ENCODE results near the gene VAT1L. TPM values are rescaled to one million over a fixed set of nuclear protein-coding genes. Genes with fewer than 3 reads are reported as not detected.

The VAT1L gene
- total RNA-seq, 1 experiment from 2014 or later: 33.8 TPM

- H3K23ac ChIP-seq (ENCODE audit: insufficient read length, low read depth, low read length): no peak overlapping the region
- no peak overlapping the region for H2BK5ac ChIP-seq (ENCODE audit: insufficient read length, low read length)
- no peak for TF ChIP-seq CTCF (conservative IDR thresholded peaks at IDR 0.05)
- H3K56ac ChIP-seq (ENCODE audit: insufficient read length, low read depth, low read length): no peak overlapping the region
- no peak overlapping the region for H4K5ac ChIP-seq (ENCODE audit: insufficient read length, low read depth, low read length)
- no peaks in the 10 kb centered on the region for H3K9me3 ChIP-seq (ENCODE audit: control insufficient read depth, low read depth, low read length)
- no peak for DNase-seq
- no peak overlapping the region for H3K14ac ChIP-seq (ENCODE audit: insufficient read depth, low read length)
- no peaks in the 10 kb centered on the region for H3K79me1 ChIP-seq (ENCODE audit: insufficient read depth, low read depth, low read length, poor library complexity, severe bottlenecking)
- peaks cover 6 to 20% of the 10 kb centered on the region in 2 experiments; a peak in 4 of 5 replicates for H3K9me3 Mint-ChIP-seq
- H2AK5ac ChIP-seq (ENCODE audit: insufficient read length, low read length): no peak overlapping the region
- peaks cover 7% of the 10 kb centered on the region; the same call in 1 of the 2 replicates for H3K27me3 ChIP-seq (ENCODE audit: insufficient read depth, low read length)
- no peak overlapping the region for H3K9ac ChIP-seq (ENCODE audit: extremely low read depth, insufficient read length, low read length)
- H3K4me2 ChIP-seq (ENCODE audit: insufficient read depth, insufficient read length, low read length): peak overlapping the region; percentile 11
- no peak overlapping the region for H3T11ph ChIP-seq (ENCODE audit: low read length)
- H2BK12ac ChIP-seq (ENCODE audit: insufficient read length, low read depth, low read length): no peak overlapping the region
- peaks cover 48 to 61% of the 10 kb centered on the region in 2 experiments for H3K4me1 Mint-ChIP-seq
- H2BK120ac ChIP-seq (ENCODE audit: low read depth, low read length, poor library complexity, severe bottlenecking): no peak overlapping the region
- H3K27me3 Mint-ChIP-seq (ENCODE audit: low read depth): peaks cover 63% of the 10 kb centered on the region
- no CpG with 5 or more reads among the region's 3 CpGs for WGBS (ENCODE audit: extremely low coverage, insufficient read length, low lambda C conversion rate)
- no peak overlapping the region for H4K8ac ChIP-seq (replicated peaks; ENCODE audit: insufficient read length, low read depth, low read length)
- H2AFZ ChIP-seq (ENCODE audit: low read length): no peak overlapping the region
- H2BK15ac ChIP-seq (ENCODE audit: low read depth, low read length): no peak overlapping the region
- peaks cover 28% of the 10 kb centered on the region for H3K4me1 ChIP-seq (ENCODE audit: insufficient read depth, low read length)
- H3K36me3 Mint-ChIP-seq (ENCODE audit: insufficient read depth in 1 of 3, low read depth in 3 of 3): peaks cover 30 to 35% (median 34%) of the 10 kb centered on the region in 3 experiments
- no peaks in the 10 kb centered on the region for H3K23me2 ChIP-seq (ENCODE audit: insufficient read length, low read depth, low read length, poor library complexity, severe bottlenecking)
- no peaks in the 10 kb centered on the region for H4K20me1 ChIP-seq (ENCODE audit: control insufficient read depth, insufficient read depth, insufficient read length)
- H3K27ac Mint-ChIP-seq: peak overlapping the region in 2 of 3 experiments; percentile 89 to 94; a peak in 2 of 7 replicates
- H3K4me3 Mint-ChIP-seq: peak overlapping the region in 1 of 2 experiments; percentile 64; a peak in 2 of 5 replicates
- H3K27ac ChIP-seq (ENCODE audit: insufficient read length, low read depth, low read length): no peak overlapping the region
- H4K91ac ChIP-seq (ENCODE audit: insufficient read length, low read depth, low read length): no peak overlapping the region
- H3K4ac ChIP-seq (ENCODE audit: low read depth, low read length): no peak overlapping the region
- H3K79me2 ChIP-seq (ENCODE audit: insufficient read depth, low read length): no peaks in the 10 kb centered on the region
- H3K18ac ChIP-seq (ENCODE audit: insufficient read length, low read depth, low read length): no peak overlapping the region
- no peak overlapping the region for H2BK20ac ChIP-seq (ENCODE audit: low read depth, low read length, poor library complexity, severe bottlenecking)
Observed at GRCh38 chr16:77962689-77963088, 174.3 kb downstream of the VAT1L start.

All from H9 (cell line).